Smooth muscle cell of bladder (primary cell): ENCODE results near the gene MBD3. TPM values are rescaled to one million over a fixed set of nuclear protein-coding genes. Genes with fewer than 3 reads are reported as not detected.

ENCODE experiments used
- total RNA-seq: library from RNA; depleted of rRNA; stranded (reverse); fragments of >200 nt; gene quantifications from 2 replicates; pipeline ENCODE4 v1.2.3, GENCODE V29; 2014

MBD3 gene, protein sequence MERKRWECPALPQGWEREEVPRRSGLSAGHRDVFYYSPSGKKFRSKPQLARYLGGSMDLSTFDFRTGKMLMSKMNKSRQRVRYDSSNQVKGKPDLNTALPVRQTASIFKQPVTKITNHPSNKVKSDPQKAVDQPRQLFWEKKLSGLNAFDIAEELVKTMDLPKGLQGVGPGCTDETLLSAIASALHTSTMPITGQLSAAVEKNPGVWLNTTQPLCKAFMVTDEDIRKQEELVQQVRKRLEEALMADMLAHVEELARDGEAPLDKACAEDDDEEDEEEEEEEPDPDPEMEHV
- 63.1 and 83.3 TPM in 2 replicates for total RNA-seq

DNA sequence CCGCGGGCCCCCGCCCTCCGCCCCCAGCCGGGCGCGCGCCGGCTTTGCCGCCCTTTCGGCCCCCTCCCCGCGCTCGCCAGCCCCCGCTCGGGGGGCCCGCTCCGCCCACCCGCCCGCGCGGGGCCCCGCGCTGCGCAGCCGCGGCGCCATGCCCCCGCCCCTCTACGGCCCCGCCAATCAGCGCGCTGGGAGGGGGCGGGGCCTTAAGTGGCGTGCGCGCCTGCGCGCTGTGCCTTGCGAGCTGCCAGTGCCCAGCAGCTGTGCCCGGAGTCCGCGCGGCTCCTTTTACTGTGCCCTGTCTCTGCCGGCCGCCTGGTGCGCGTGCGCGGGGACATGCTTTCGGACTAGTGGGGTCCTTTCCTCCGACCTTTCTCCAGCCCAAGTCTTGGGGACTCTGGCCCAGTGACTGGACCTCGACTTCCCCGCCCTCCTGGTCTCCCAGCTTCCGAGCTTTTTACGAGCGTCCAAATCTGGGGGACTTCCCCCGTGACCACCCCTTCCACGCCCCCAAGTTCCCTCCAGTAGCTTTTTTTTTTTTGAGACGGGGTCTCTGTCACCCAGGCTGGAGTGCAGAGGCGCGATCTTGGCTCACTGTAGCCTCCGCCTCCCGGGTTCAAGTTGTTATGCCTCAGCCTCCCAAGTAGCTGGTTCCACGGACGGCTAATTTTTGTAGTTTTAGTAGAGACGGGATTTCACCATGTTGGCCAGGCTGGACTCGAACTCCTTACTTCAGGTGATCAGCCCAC is at the start of gene MBD3:
MBD3 (minus strand) TSS at position 111 of the 746 bp plus-strand sequence. CDS start 234 bp downstream, outside the sequence.

DNA sequence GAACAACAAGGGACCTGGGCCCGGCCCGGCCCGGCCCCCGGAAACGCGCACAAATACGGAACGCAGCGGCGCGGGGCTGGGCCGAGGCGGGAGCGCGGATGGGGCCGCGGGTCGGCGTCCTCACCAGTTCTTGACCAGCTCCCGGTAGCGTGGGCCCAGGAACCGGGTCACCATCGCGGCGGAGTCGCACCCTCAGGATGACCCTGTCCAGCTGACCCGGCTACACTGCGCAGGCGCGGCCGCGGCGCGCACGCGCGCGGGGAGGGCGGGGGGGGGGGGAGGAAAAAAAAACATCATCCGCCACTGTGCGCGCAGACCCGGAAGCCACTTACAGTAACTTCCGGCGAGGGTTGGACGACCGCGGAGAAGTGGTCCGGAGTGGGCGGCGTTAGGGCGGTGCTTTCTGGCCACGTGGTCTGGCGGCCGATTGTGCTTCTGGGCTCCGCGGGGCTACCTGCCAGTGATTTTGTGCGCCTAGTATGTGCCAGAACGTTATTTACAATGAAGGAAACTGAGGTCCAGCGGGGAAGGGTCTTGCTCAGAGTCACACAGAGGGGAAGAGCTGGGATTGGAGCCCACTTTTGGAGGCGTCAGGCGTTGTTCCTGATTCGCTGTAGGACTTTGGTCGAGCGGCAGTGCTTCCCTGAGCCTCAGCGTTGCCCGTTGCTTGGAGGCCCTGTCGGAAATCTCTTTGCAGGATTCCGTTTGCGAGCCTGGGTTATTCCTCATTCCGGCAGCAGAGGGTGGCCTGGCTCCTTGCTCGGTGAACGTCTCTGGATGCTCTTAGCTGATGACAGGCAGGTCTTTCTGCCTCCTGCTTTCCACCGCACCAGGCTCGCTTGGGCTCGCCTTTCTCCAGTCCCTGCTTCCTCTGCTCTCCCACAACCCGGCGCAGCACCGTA is 12.8 kb upstream of the MBD3 start, which contains the start of gene UQCR11:
UQCR11 (minus strand) TSS at position 227 of the 902 bp plus-strand sequence; CDS start at position 174, 53 bp downstream.

DNA sequence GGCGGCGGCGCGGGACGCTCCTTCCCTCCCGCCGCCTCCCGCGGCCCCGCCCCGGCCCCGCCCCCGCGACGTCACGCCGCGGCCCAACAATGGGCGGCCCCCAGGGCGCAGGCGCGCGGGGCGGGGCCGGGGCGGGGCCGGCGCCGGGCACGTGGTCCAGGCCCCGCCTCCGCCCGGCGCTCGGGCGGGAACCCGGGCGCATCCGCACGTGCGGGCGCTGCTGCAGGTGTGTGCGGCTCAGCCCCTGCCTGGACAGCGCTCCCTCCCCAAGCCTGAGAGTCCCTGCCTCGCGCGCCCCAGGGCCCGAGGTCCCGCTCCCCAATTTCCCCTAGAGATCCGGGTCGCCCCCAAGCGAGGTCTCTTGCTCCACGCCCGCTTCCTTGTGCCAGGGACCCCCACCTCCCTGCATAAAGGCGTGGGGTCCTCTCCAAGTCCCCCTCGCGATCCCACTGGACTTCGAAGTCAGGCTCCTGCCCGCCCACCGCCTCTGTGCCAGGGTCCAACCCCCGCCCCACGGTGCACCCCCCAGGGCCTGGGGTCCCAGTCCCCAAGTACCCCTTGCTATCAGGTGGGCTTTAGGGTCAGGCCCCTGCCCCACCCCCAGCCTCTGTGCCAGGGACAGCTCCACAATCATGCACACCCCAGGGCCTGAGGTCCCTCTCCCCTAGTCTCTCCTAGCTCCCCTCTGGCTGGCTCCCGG is 24.2 kb downstream of the MBD3 start, which contains the start of gene MEX3D:
MEX3D (minus strand) TSS at position 6 of the 700 bp plus-strand sequence. CDS start 267 bp downstream, outside the sequence.

Other genes starting within 250 kb of the MBD3 start
- gene NDUFS7, start 209.0 kb downstream of the MBD3 start, total RNA-seq: 51.8 and 58.7 TPM in 2 replicates
- 29.0 and 36.1 TPM in 2 replicates for gene GAMT, start 191.3 kb downstream of the MBD3 start, total RNA-seq
- gene DAZAP1, start 185.3 kb downstream of the MBD3 start, total RNA-seq: 34.7 and 42.2 TPM in 2 replicates
- 387 and 450 TPM in 2 replicates for gene RPS15, start 154.5 kb downstream of the MBD3 start, total RNA-seq
- gene APC2, start 142.7 kb downstream of the MBD3 start, total RNA-seq: 0.09 and 0.28 TPM in 2 replicates
- gene C19orf25, start 113.7 kb downstream of the MBD3 start, total RNA-seq: 19.2 and 19.6 TPM in 2 replicates
- 1.3 and 1.6 TPM in 2 replicates for gene PCSK4, start 102.5 kb downstream of the MBD3 start, total RNA-seq
- 1.1 and 2.0 TPM in 2 replicates for gene REEP6, start 101.7 kb downstream of the MBD3 start, total RNA-seq
- gene ADAMTSL5, start 79.8 kb downstream of the MBD3 start, total RNA-seq: 2.1 and 3.1 TPM in 2 replicates
- gene PLK5, start 68.8 kb downstream of the MBD3 start, total RNA-seq: not detected in 2 replicates
- gene MEX3D, start 24.5 kb downstream of the MBD3 start, total RNA-seq: 25.0 and 35.4 TPM in 2 replicates
- gene UQCR11, start 12.6 kb upstream of the MBD3 start, total RNA-seq: 125 and 134 TPM in 2 replicates
- gene TCF3, start 59.8 kb upstream of the MBD3 start, total RNA-seq: 36.6 and 47.9 TPM in 2 replicates
- gene ONECUT3, start 160.6 kb upstream of the MBD3 start, total RNA-seq: not detected in 2 replicates
- gene ATP8B3, start 219.4 kb upstream of the MBD3 start, total RNA-seq: 0.55 and 0.85 TPM in 2 replicates